ENCODE results near the gene PAPPA2. TPM values are rescaled to one million over a fixed set of nuclear protein-coding genes. Genes with fewer than 3 reads are reported as not detected.

PAPPA2 gene
- total RNA-seq, 1 donor from 2014 or later, result not detected

- TF ChIP-seq CTCF (IDR thresholded peaks at IDR 0.05), result no peak
- no peak overlapping the region for H3K4me3 Mint-ChIP-seq
- no peaks in the 10 kb centered on the region for H3K27me3 Mint-ChIP-seq
Observed at GRCh38 chr1:176638713-176639526, 175.9 kb downstream of the PAPPA2 start.

GRCh38 chr1:176643536-176643935 lies 180.6 kb downstream of the PAPPA2 start:
- POLR2A ChIA-PET, result no interaction called here
- no peak for DNase-seq
- H3K4me3 Mint-ChIP-seq, result no peak overlapping the region
- H3K9me3 Mint-ChIP-seq, result no peaks in the 10 kb centered on the region
- H3K27ac Mint-ChIP-seq, result no peak overlapping the region
- no peaks in the 10 kb centered on the region for H3K27me3 Mint-ChIP-seq
- H3K36me3 Mint-ChIP-seq (ENCODE audit: low read depth), result no peaks in the 10 kb centered on the region
- ATAC-seq (ENCODE audit: low read depth), result no peak
- CTCF ChIA-PET, result no interaction called here
- H3K4me1 Mint-ChIP-seq, result no peaks in the 10 kb centered on the region
- intact Hi-C loops (cut with micrococcal nuclease), result no loop called here
- no peak for TF ChIP-seq CTCF (IDR thresholded peaks at IDR 0.05)

More at GRCh38 chr1:176638713-176639526, 175.9 kb downstream of the PAPPA2 start:
- DNase-seq (no peak), ATAC-seq (ENCODE audit: low read depth) (no peak)
- intact Hi-C loops (cut with micrococcal nuclease), result no loop called here
- H3K27ac Mint-ChIP-seq, result no peak overlapping the region
- no peaks in the 10 kb centered on the region for H3K4me1 Mint-ChIP-seq
- CTCF ChIA-PET, result no interaction called here
- peaks cover 2% of the 10 kb centered on the region for H3K9me3 Mint-ChIP-seq
- POLR2A ChIA-PET, result no interaction called here
- no peaks in the 10 kb centered on the region for H3K36me3 Mint-ChIP-seq (ENCODE audit: low read depth)

GRCh38 chr1:176648556-176648955 lies 185.6 kb downstream of the PAPPA2 start:
- no peak for DNase-seq
- ChIA-PET CTCF (no interaction called here), POLR2A (no interaction called here)
- H3K27me3 Mint-ChIP-seq, result no peaks in the 10 kb centered on the region
- no peaks in the 10 kb centered on the region for H3K4me1 Mint-ChIP-seq
- intact Hi-C loops (cut with micrococcal nuclease), result no loop called here
- H3K27ac Mint-ChIP-seq, result no peak overlapping the region
- H3K9me3 Mint-ChIP-seq, result peaks cover 15% of the 10 kb centered on the region
- no peak for ATAC-seq (ENCODE audit: low read depth)
- no peaks in the 10 kb centered on the region for H3K36me3 Mint-ChIP-seq (ENCODE audit: low read depth)
- no peak overlapping the region for H3K4me3 Mint-ChIP-seq
- no peak for TF ChIP-seq CTCF (IDR thresholded peaks at IDR 0.05)

- ATAC-seq (ENCODE audit: low read depth) (no peak), DNase-seq (no peak)
- no peaks in the 10 kb centered on the region for H3K36me3 Mint-ChIP-seq (ENCODE audit: low read depth)
- intact Hi-C loops (cut with micrococcal nuclease), result no loop called here
- no peak overlapping the region for H3K27ac Mint-ChIP-seq
- POLR2A ChIA-PET, result no interaction called here
- peaks cover 9% of the 10 kb centered on the region for H3K9me3 Mint-ChIP-seq
- peaks cover 11% of the 10 kb centered on the region for H3K27me3 Mint-ChIP-seq
- no peaks in the 10 kb centered on the region for H3K4me1 Mint-ChIP-seq
- H3K4me3 Mint-ChIP-seq, result no peak overlapping the region
- no peak for TF ChIP-seq CTCF (IDR thresholded peaks at IDR 0.05)
- CTCF ChIA-PET, result no interaction called here
Observed at GRCh38 chr1:176656257-176656995, 193.5 kb downstream of the PAPPA2 start.

GRCh38 chr1:176669782-176670181 lies 206.8 kb downstream of the PAPPA2 start:
- ChIA-PET CTCF (no interaction called here), POLR2A (no interaction called here)
- DNase-seq (no peak), ATAC-seq (ENCODE audit: low read depth) (no peak)
- no peak for TF ChIP-seq CTCF (IDR thresholded peaks at IDR 0.05)
- Mint-ChIP-seq H3K27me3 (peaks cover 5% of the 10 kb centered on the region), H3K9me3 (peaks cover 2% of the 10 kb centered on the region), H3K36me3 (ENCODE audit: low read depth) (no peaks in the 10 kb centered on the region), H3K4me1 (no peaks in the 10 kb centered on the region), H3K27ac (no peak overlapping the region), H3K4me3 (no peak overlapping the region)
- intact Hi-C loops (cut with micrococcal nuclease), result no loop called here
